ENCODE measurements around the gene PLLP.

- TF ChIP-seq CTCF (IDR thresholded peaks at IDR 0.05; ENCODE audit: low read length), result no peak
- TF ChIP-seq EZH2 (optimal IDR thresholded peaks at IDR 0.05; ENCODE audit: low read depth, low read length), result no peak
Measured at GRCh38 chr16:57229079-57229478, 55.4 kb downstream of the PLLP start.
